AG09309 (cell line): ENCODE data around the gene WRAP53.

Experiments
- DNase-seq: peaks from one replicate; pipeline ENCODE4 v3.0.0-alpha.2; 2010; ENCODE audit warnings: low read depth
- H3K4me3 ChIP-seq: 2 replicates; pipeline ENCODE4 v1.5.1; 2011; ENCODE audit warnings: mild to moderate bottlenecking, low read depth, low read length, moderate library complexity; ENCODE audit not compliant: control insufficient read depth
- TF ChIP-seq, protein P1 (sequence below): IDR thresholded peaks from 2 replicates; pipeline ENCODE4 v1.5.1; 2011; ENCODE audit warnings: mild to moderate bottlenecking, low read depth, low read length, inconsistent platforms; ENCODE audit not compliant: insufficient read depth, control insufficient read depth; ENCODE audit errors: missing control alignments

WRAP53 gene

DNA sequence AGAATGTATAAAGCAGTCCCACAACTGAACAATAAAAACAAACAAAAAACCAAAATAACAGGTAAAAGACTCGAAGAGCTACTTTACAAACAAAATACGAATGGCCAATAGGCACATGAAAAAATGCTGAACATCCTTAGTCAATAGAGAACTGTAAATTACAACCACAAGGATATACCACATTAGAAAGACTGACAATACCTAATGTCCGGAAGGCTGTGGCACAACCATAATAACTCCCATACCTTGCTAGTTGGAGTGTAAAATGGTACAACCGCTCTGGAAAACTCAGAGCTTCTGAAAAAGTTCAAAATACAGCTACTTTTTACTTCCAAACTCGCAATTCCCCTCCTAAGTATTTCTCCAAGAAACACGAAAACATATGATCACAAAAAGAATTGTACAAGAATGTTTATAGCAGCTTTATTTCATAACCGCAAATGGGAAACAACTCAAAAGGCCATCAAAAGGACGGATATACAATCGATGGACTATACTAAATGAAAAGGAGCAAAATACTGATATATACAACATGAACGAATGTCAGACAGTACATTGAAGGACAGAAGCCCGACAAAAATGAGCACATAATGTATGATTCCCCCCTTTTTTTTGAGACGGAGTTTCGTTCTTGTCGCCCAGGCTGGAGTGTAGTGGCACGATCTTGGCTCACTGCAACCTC, 3.3 kb upstream of the WRAP53 start:
- peak overlapping the region; percentile 79 for H3K4me3 ChIP-seq
- TF ChIP-seq, protein P1, sequence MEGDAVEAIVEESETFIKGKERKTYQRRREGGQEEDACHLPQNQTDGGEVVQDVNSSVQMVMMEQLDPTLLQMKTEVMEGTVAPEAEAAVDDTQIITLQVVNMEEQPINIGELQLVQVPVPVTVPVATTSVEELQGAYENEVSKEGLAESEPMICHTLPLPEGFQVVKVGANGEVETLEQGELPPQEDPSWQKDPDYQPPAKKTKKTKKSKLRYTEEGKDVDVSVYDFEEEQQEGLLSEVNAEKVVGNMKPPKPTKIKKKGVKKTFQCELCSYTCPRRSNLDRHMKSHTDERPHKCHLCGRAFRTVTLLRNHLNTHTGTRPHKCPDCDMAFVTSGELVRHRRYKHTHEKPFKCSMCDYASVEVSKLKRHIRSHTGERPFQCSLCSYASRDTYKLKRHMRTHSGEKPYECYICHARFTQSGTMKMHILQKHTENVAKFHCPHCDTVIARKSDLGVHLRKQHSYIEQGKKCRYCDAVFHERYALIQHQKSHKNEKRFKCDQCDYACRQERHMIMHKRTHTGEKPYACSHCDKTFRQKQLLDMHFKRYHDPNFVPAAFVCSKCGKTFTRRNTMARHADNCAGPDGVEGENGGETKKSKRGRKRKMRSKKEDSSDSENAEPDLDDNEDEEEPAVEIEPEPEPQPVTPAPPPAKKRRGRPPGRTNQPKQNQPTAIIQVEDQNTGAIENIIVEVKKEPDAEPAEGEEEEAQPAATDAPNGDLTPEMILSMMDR = no peak
- DNase-seq = no peak

DNA sequence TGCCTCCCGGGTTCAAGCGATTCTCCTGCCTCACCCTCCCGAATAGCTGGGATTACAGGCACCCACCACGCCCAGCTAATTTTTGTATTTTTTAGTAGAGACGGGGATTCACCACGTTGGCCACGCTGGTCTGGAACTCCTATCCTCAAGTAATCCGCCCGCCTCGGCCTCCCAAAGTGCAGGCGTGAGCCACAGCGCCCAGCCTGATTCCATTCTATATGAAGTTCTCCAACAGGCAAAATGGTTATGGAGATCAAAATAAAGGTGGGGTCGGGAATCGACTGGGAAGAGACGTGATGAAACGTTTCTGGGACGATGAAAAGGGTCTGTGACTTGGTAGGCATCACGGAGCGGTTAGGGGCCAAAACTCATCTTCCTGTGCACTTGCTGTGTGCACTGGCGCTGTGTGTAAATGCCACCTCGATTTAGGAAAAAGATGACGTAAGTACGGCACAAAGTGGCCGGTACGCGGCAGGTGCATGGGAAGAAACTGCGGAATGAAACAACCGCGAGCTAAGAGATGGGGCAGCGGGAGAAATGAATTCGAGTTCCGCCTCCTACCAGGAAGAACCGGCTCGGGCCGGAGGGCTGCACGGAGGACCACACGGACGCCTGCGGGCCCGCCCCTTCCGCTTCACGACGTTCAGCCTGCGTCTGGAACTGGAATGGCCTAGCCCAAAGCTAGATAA, 2.6 kb upstream of the WRAP53 start:
- TF ChIP-seq, protein P1 = no peak
- peak; percentile 84 for DNase-seq
- peak overlapping the region; percentile 79 for H3K4me3 ChIP-seq

DNA sequence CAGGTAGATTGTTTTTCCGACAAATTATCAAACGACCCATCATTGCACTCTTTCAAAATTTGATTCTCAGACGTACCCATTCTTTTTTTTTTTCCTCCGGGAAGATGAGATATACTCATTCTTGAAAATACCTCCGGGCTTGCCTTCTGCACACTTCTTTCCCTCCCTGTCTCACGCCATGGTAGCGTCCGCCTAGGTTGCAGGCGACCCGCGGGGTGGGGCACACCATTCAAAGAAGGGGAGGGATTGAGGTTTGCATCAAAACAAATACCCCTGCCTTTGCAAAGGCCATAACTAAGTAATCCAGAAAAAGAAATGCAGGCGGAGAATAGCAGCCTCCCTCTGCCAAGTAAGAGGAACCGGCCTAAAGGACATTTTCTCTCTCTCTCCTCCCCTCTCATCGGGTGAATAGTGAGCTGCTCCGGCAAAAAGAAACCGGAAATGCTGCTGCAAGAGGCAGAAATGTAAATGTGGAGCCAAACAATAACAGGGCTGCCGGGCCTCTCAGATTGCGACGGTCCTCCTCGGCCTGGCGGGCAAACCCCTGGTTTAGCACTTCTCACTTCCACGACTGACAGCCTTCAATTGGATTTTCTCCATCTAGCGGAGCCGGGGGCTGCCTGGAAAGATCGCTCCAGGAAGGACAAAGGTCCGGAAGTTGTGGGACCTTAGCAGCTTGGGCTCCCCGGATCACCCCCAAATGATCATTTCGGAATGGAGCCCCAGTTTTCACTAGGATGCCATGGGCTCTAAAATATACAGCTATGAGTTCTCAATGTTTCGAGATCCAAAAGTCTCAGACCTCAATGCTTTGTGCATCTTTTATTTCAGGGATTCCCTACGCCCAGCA, 1.8 kb upstream of the WRAP53 start:
- TF ChIP-seq, protein P1 = no peak
- peak overlapping the region; percentile 79 for H3K4me3 ChIP-seq
- peak; percentile 39 for DNase-seq

DNA sequence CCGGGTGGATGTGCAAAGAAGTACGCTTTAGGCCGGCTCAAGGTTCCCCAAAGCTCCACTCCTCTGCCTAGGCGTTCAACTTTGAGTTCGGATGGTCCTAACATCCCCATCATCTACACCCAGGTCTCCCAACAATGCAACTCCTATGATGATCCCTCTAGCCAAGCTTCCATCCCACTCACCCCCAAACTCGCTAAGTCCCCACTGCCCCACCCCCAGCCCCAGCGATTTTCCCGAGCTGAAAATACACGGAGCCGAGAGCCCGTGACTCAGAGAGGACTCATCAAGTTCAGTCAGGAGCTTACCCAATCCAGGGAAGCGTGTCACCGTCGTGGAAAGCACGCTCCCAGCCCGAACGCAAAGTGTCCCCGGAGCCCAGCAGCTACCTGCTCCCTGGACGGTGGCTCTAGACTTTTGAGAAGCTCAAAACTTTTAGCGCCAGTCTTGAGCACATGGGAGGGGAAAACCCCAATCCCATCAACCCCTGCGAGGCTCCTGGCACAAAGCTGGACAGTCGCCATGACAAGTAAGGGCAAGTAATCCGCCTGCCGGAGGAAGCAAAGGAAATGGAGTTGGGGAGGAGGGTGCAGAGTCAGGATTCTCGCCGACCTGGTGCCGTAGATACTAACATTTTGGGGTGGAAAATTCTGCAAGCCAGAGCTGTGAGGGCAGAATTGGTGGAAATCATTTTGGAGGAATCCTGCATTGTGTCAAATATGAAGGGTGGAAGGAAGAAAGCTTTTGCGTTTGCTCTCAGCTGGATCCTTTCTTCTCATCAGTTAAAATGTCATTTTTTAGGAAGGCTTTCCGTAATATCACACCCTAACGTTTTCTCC, 987 bp upstream of the WRAP53 start, which contains the start of gene TP53:
TP53 (minus strand) TSS at position 419 of the 836 bp plus-strand sequence. CDS start 10,896 bp downstream, outside the sequence.
- H3K4me3 ChIP-seq = peak within 1 kb of the TSS; percentile 86
- TF ChIP-seq, protein P1 = no peak

DNA sequence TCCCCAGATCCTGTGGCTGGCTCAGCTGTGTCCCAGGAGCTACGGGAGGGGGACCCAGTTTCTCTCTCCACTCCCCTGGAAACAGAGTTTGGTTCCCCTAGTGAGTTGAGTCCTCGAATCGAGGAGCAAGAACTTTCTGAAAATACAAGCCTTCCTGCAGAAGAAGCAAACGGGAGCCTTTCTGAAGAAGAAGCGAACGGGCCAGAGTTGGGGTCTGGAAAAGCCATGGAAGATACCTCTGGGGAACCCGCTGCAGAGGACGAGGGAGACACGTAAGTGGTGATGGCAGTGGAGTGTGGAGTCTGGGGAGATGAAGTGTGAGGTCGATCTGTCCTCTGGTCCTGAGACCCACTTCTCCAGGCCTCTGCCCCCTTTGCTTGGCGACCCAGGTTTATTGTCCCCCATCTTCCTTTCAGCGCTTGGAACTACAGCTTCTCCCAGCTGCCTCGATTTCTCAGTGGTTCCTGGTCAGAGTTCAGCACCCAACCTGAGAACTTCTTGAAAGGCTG, 585 bp downstream of the WRAP53 start:
- H3K4me3 ChIP-seq = peak overlapping the region; percentile 86
- no peak for DNase-seq
- TF ChIP-seq, protein P1 = no peak

More for the DNA sequence above, 987 bp upstream of the WRAP53 start, which contains the start of gene TP53:
- peak; percentile 67 for DNase-seq
